HEK293 (cell line): Measurements from ENCODE around the gene UTRN.

Source experiments
- CTCF ChIA-PET: fragments of 350-600 bp; formaldehyde crosslinking; extraction: SDS; loops from one replicate; lab custom pipeline; 2021; ENCODE audit warnings: antibody characterized with exemption; lab: Yijun Ruan, JAX
- POLR2A ChIA-PET: fragments of 300-600 bp; formaldehyde crosslinking; extraction: SDS; loops from one replicate; lab custom pipeline; 2020; ENCODE audit warnings: antibody characterized with exemption, inconsistent platforms; lab: Yijun Ruan, JAX
- H3K27ac ChIP-seq: fragments of 200-500 bp; sonication (Bioruptor generic); 2 replicates; pipeline ENCODE4 v1.5.1; 2014; ENCODE audit warnings: low read depth, low read length, control low read depth, inconsistent platforms; ENCODE audit errors: extremely low read depth
- H3K36me3 ChIP-seq, 2 experiments: fragments of 200-500 bp in 1 of 2; sonication (Bioruptor generic) in 1 of 2; 1 replicate in 1 of 2; 2 replicates in 1 of 2; pipeline ENCODE4 v1.5.1; 2014 to 2017; ENCODE audit warnings: inconsistent platforms in 2 of 2, low read length in 2 of 2; ENCODE audit not compliant: control insufficient read depth in 2 of 2, insufficient read depth in 1 of 2
- H3K4me1 ChIP-seq: fragments of 200-500 bp; sonication (Bioruptor generic); 2 replicates; pipeline ENCODE4 v1.5.1; 2014; ENCODE audit warnings: mild to moderate bottlenecking, low read length, inconsistent platforms; ENCODE audit not compliant: control insufficient read depth, insufficient read depth
- H3K4me3 ChIP-seq: 2 replicates; pipeline ENCODE4 v1.5.1; 2011; ENCODE audit warnings: low read depth, mild to moderate bottlenecking, control low read depth, low read length, moderate library complexity
- H3K9me3 ChIP-seq: fragments of 200-500 bp; sonication (Bioruptor generic); 2 replicates; pipeline ENCODE4 v1.5.1; 2014; ENCODE audit warnings: low read depth, low read length, inconsistent platforms; ENCODE audit not compliant: control insufficient read depth, insufficient read depth
- AEBP2 ChIP-seq: fragments of 450-650 bp; formaldehyde crosslinking; IDR thresholded peaks from 2 replicates; pipeline ENCODE4 v1.5.1; 2016; ENCODE audit warnings: missing biosample characterization, missing genetic modification characterization, borderline replicate concordance
- EGR2 ChIP-seq: fragments of 450-650 bp; formaldehyde crosslinking; IDR thresholded peaks from 2 replicates; pipeline ENCODE4 v1.5.1; 2016; ENCODE audit warnings: low read depth, missing biosample characterization, missing genetic modification characterization
- ELK4 ChIP-seq: IDR thresholded peaks from 2 replicates; pipeline ENCODE4 v1.6.1; 2011; ENCODE audit warnings: mild to moderate bottlenecking, low read depth, low read length, borderline replicate concordance
- HOXA7 ChIP-seq: sonication (generic); formaldehyde crosslinking; IDR thresholded peaks from 2 replicates; pipeline ENCODE4 v1.8.1; 2022; ENCODE audit warnings: missing genetic modification reagents, borderline replicate concordance
- MYNN ChIP-seq: fragments of 450-650 bp; formaldehyde crosslinking; IDR thresholded peaks from 2 replicates; pipeline ENCODE4 v1.5.1; 2016; ENCODE audit warnings: missing biosample characterization, missing genetic modification characterization, borderline replicate concordance
- SCRT1 ChIP-seq: fragments of 450-650 bp; formaldehyde crosslinking; IDR thresholded peaks from 2 replicates; pipeline ENCODE4 v1.5.1; 2016; ENCODE audit warnings: missing biosample characterization, missing genetic modification characterization, borderline replicate concordance
- SCRT2 ChIP-seq: fragments of 450-650 bp; formaldehyde crosslinking; IDR thresholded peaks from 2 replicates; pipeline ENCODE4 v1.5.1; 2016; ENCODE audit warnings: missing biosample characterization, missing genetic modification characterization
- YY1 ChIP-seq: fragments of 450-650 bp; formaldehyde crosslinking; IDR thresholded peaks from 2 replicates; pipeline ENCODE4 v1.5.1; 2018; ENCODE audit warnings: missing biosample characterization, missing genetic modification characterization
- ZBTB44 ChIP-seq: fragments of 450-650 bp; IDR thresholded peaks from 2 replicates; pipeline ENCODE4 v1.5.1; 2018; ENCODE audit warnings: missing biosample characterization, mild to moderate bottlenecking, missing genetic modification characterization
- ZNF510 ChIP-seq: fragments of 450-650 bp; formaldehyde crosslinking; IDR thresholded peaks from 2 replicates; pipeline ENCODE4 v1.5.1; 2018; ENCODE audit warnings: mild to moderate bottlenecking, missing genetic modification characterization, missing biosample characterization; ENCODE audit not compliant: insufficient replicate concordance
- ZNF529 ChIP-seq: fragments of 450-650 bp; formaldehyde crosslinking; IDR thresholded peaks from 2 replicates; pipeline ENCODE4 v1.5.1; 2017; ENCODE audit warnings: missing genetic modification characterization, missing biosample characterization; ENCODE audit not compliant: insufficient replicate concordance
- ZNF544 ChIP-seq: fragments of 450-650 bp; formaldehyde crosslinking; IDR thresholded peaks from 2 replicates; pipeline ENCODE4 v1.5.0; 2017; ENCODE audit warnings: missing biosample characterization, missing genetic modification characterization
- ZNF548 ChIP-seq: fragments of 450-650 bp; formaldehyde crosslinking; IDR thresholded peaks from 2 replicates; pipeline ENCODE4 v1.5.1; 2016; ENCODE audit warnings: missing biosample characterization, missing genetic modification characterization
- ZNF580 ChIP-seq: fragments of 450-650 bp; formaldehyde crosslinking; IDR thresholded peaks from 2 replicates; pipeline ENCODE4 v1.5.1; 2016; ENCODE audit warnings: missing biosample characterization, missing genetic modification characterization
- ZNF610 ChIP-seq: fragments of 450-650 bp; formaldehyde crosslinking; IDR thresholded peaks from 2 replicates; pipeline ENCODE4 v1.5.1; 2016; ENCODE audit warnings: missing biosample characterization, missing genetic modification characterization, borderline replicate concordance
- ZNF704 ChIP-seq: fragments of 450-650 bp; formaldehyde crosslinking; IDR thresholded peaks from 2 replicates; pipeline ENCODE4 v1.5.1; 2016; ENCODE audit warnings: missing biosample characterization, missing genetic modification characterization

The UTRN gene

GRCh38 chr6:144314562-144314961, 29.4 kb downstream of the UTRN start (continued):
- TF ChIP-seq ZNF510 (tag by site-specific recombination) = no peak
- TF ChIP-seq ZNF529 (tag by site-specific recombination) = no peak
- TF ChIP-seq SCRT1 = no peak

GRCh38 chr6:144315226-144315980, 30.3 kb downstream of the UTRN start:
- Histone ChIP-seq H3K4me3 (no peak overlapping the region), H3K36me3 (no peaks in the 10 kb centered on the region), H3K4me1 (peaks cover 19% of the 10 kb centered on the region), H3K9me3 (no peaks in the 10 kb centered on the region), H3K27ac (no peak overlapping the region)
- ChIA-PET CTCF (interaction anchor here (0.6 to 1.7 kb wide), 2 partner anchors 29 to 207 kb away, joined by 3 to 5 read pairs; no protein-coding TSS in a partner anchor), POLR2A (no interaction called here)
- TF ChIP-seq EGR2 (peak; percentile 38; the same call in 1 of the 2 replicates), YY1 (no peak)

GRCh38 chr6:144315981-144316861, 31.1 kb downstream of the UTRN start:
- Histone ChIP-seq H3K27ac (no peak overlapping the region), H3K4me3 (no peak overlapping the region), H3K4me1 (peaks cover 20% of the 10 kb centered on the region), H3K36me3 (no peaks in the 10 kb centered on the region), H3K9me3 (no peaks in the 10 kb centered on the region)
- ChIA-PET CTCF (interaction anchor here (0.6 kb wide), 1 partner anchor 208 kb away, joined by 3 read pairs; no protein-coding TSS in a partner anchor), POLR2A (no interaction called here)
- TF ChIP-seq ELK4 = no peak
- TF ChIP-seq ZNF610 (tag by site-specific recombination) = no peak
- no peak for TF ChIP-seq SCRT2 (tag by site-specific recombination)
- TF ChIP-seq ZNF580 = no peak
- TF ChIP-seq ZNF548 (tag by site-specific recombination) = no peak
- TF ChIP-seq ZNF704 = no peak
- TF ChIP-seq ZNF544 = no peak
- TF ChIP-seq MYNN (tag by site-specific recombination) = no peak
- TF ChIP-seq ZBTB44 = no peak
- TF ChIP-seq AEBP2 = no peak
- TF ChIP-seq HOXA7 (CRISPR knock-in tag) = no peak
